Measurements from ENCODE around the gene UBR4. TPM values are rescaled to one million over a fixed set of nuclear protein-coding genes. Genes with fewer than 3 reads are reported as not detected.

Gene UBR4
- total and polyA plus RNA-seq, 2 experiments from 2014 or later, result 111 to 230 TPM

DNA sequence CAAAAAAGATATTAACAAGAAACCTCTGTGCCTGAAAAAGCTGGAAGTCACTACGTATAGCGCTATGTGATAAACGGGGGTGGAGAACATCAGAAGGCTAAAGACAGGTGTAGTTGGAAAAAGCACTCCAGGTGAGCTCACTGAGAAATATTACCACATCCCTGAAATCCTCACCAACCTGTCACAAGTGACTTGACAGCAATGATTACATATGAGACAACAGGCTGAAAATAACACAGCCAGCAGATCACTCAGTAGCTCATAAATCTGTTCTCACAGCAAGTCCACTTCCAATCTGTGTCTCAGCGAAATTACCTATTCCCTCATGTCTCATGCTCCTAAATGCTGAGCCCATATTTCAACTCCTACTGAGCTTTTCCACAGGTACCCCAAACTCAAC, 120.5 kb downstream of the UBR4 start:
- Histone ChIP-seq H3K4me1 (ENCODE audit: insufficient read depth) (no peaks in the 10 kb centered on the region), H3K79me2 (replicated peaks; ENCODE audit: insufficient read depth) (peaks cover 5% of the 10 kb centered on the region; the same call in 1 of the 2 replicates), H3K9me2 (ENCODE audit: insufficient read depth) (no peaks in the 10 kb centered on the region), H3K27me3 (ENCODE audit: insufficient read depth) (no peaks in the 10 kb centered on the region), H3K27ac (ENCODE audit: low read depth) (no peak overlapping the region), H2AFZ (no peak overlapping the region), H3K4me2 (no peak overlapping the region), H3K4me3 (no peak overlapping the region), H3K36me3 (ENCODE audit: insufficient read depth) (peaks cover 71% of the 10 kb centered on the region), H4K20me1 (replicated peaks; ENCODE audit: insufficient read depth) (peaks cover 12% of the 10 kb centered on the region), H3F3A (replicated peaks; ENCODE audit: low read depth) (no peaks in the 10 kb centered on the region)
- no peak for ATAC-seq
- no peak for DNase-seq (ENCODE audit: low spot score)
- Mint-ChIP-seq H3K4me3 (no peak overlapping the region), H3K27ac (no peak overlapping the region), H3K36me3 (ENCODE audit: low read depth) (peaks cover 95% of the 10 kb centered on the region), H3K9me3 (no peaks in the 10 kb centered on the region), H3K4me1 (no peaks in the 10 kb centered on the region), H3K27me3 (ENCODE audit: insufficient read depth, low read depth, poor library complexity) (peaks cover 5% of the 10 kb centered on the region)
- no peak for TF ChIP-seq POLR2AphosphoS5 (IDR thresholded peaks at IDR 0.05; ENCODE audit: low read depth)
- no peak for TF ChIP-seq ZNF331 (CRISPR knock-in tag; IDR thresholded peaks at IDR 0.05; ENCODE audit: low read depth)
- no peak for TF ChIP-seq JUNB (IDR thresholded peaks at IDR 0.05; ENCODE audit: unreplicated experiment)
- TF ChIP-seq, protein P1, sequence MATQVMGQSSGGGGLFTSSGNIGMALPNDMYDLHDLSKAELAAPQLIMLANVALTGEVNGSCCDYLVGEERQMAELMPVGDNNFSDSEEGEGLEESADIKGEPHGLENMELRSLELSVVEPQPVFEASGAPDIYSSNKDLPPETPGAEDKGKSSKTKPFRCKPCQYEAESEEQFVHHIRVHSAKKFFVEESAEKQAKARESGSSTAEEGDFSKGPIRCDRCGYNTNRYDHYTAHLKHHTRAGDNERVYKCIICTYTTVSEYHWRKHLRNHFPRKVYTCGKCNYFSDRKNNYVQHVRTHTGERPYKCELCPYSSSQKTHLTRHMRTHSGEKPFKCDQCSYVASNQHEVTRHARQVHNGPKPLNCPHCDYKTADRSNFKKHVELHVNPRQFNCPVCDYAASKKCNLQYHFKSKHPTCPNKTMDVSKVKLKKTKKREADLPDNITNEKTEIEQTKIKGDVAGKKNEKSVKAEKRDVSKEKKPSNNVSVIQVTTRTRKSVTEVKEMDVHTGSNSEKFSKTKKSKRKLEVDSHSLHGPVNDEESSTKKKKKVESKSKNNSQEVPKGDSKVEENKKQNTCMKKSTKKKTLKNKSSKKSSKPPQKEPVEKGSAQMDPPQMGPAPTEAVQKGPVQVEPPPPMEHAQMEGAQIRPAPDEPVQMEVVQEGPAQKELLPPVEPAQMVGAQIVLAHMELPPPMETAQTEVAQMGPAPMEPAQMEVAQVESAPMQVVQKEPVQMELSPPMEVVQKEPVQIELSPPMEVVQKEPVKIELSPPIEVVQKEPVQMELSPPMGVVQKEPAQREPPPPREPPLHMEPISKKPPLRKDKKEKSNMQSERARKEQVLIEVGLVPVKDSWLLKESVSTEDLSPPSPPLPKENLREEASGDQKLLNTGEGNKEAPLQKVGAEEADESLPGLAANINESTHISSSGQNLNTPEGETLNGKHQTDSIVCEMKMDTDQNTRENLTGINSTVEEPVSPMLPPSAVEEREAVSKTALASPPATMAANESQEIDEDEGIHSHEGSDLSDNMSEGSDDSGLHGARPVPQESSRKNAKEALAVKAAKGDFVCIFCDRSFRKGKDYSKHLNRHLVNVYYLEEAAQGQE (IDR thresholded peaks at IDR 0.05; ENCODE audit: unreplicated experiment), result no peak
- no peak for TF ChIP-seq EZH2 (IDR thresholded peaks at IDR 0.05; ENCODE audit: low read depth, unreplicated experiment)
- TF ChIP-seq ZNF114 (CRISPR knock-in tag; IDR thresholded peaks at IDR 0.05), result no peak
- no peak for TF ChIP-seq ETS1 (IDR thresholded peaks at IDR 0.05)
- TF ChIP-seq, protein P2, sequence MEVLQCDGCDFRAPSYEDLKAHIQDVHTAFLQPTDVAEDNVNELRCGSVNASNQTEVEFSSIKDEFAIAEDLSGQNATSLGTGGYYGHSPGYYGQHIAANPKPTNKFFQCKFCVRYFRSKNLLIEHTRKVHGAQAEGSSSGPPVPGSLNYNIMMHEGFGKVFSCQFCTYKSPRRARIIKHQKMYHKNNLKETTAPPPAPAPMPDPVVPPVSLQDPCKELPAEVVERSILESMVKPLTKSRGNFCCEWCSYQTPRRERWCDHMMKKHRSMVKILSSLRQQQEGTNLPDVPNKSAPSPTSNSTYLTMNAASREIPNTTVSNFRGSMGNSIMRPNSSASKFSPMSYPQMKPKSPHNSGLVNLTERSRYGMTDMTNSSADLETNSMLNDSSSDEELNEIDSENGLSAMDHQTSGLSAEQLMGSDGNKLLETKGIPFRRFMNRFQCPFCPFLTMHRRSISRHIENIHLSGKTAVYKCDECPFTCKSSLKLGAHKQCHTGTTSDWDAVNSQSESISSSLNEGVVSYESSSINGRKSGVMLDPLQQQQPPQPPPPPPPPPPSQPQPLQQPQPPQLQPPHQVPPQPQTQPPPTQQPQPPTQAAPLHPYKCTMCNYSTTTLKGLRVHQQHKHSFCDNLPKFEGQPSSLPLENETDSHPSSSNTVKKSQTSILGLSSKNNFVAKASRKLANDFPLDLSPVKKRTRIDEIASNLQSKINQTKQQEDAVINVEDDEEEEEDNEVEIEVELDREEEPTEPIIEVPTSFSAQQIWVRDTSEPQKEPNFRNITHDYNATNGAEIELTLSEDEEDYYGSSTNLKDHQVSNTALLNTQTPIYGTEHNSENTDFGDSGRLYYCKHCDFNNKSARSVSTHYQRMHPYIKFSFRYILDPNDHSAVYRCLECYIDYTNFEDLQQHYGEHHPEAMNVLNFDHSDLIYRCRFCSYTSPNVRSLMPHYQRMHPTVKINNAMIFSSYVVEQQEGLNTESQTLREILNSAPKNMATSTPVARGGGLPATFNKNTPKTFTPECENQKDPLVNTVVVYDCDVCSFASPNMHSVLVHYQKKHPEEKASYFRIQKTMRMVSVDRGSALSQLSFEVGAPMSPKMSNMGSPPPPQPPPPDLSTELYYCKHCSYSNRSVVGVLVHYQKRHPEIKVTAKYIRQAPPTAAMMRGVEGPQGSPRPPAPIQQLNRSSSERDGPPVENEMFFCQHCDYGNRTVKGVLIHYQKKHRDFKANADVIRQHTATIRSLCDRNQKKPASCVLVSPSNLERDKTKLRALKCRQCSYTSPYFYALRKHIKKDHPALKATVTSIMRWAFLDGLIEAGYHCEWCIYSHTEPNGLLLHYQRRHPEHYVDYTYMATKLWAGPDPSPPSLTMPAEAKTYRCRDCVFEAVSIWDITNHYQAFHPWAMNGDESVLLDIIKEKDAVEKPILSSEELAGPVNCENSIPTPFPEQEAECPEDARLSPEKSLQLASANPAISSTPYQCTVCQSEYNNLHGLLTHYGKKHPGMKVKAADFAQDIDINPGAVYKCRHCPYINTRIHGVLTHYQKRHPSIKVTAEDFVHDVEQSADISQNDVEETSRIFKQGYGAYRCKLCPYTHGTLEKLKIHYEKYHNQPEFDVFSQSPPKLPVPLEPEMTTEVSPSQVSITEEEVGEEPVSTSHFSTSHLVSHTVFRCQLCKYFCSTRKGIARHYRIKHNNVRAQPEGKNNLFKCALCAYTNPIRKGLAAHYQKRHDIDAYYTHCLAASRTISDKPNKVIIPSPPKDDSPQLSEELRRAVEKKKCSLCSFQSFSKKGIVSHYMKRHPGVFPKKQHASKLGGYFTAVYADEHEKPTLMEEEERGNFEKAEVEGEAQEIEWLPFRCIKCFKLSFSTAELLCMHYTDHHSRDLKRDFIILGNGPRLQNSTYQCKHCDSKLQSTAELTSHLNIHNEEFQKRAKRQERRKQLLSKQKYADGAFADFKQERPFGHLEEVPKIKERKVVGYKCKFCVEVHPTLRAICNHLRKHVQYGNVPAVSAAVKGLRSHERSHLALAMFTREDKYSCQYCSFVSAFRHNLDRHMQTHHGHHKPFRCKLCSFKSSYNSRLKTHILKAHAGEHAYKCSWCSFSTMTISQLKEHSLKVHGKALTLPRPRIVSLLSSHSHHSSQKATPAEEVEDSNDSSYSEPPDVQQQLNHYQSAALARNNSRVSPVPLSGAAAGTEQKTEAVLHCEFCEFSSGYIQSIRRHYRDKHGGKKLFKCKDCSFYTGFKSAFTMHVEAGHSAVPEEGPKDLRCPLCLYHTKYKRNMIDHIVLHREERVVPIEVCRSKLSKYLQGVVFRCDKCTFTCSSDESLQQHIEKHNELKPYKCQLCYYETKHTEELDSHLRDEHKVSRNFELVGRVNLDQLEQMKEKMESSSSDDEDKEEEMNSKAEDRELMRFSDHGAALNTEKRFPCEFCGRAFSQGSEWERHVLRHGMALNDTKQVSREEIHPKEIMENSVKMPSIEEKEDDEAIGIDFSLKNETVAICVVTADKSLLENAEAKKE (CRISPR knock-in tag; IDR thresholded peaks at IDR 0.05), result no peak
- no peak for TF ChIP-seq NANOG (IDR thresholded peaks at IDR 0.05; ENCODE audit: borderline replicate concordance)
- TF ChIP-seq EZH2phosphoT487 (IDR thresholded peaks at IDR 0.05; ENCODE audit: unreplicated experiment), result no peak

Data from GM23338 (cell line).